GM18499 (cell line): ENCODE results near the gene SLC36A2.
"Not testable (repeated sequence)": the region's sequence is repeated elsewhere in the genome, so short reads cannot be mapped to it uniquely, and the experiment has no call there.

ENCODE experiments used
- ATAC-seq: cut with Tn5 transposase; IDR thresholded peaks from one replicate; pipeline ENCODE4 v1.9.1; 2021; ENCODE audit warnings: moderate number of reproducible peaks; ENCODE audit not compliant: insufficient read depth, unreplicated experiment

Gene SLC36A2

GRCh38 chr5:151328734-151329133 lies 18.6 kb downstream of the SLC36A2 start:
- ATAC-seq = no peak

GRCh38 chr5:151327585-151327984 lies 19.8 kb downstream of the SLC36A2 start:
- no peak for ATAC-seq

GRCh38 chr5:151326266-151326665 lies 21.1 kb downstream of the SLC36A2 start:
- no peak for ATAC-seq

GRCh38 chr5:151320481-151320880 lies 26.9 kb downstream of the SLC36A2 start:
- ATAC-seq = no peak

- peak; percentile 70 for ATAC-seq
Observed at GRCh38 chr5:151318850-151319732, 28.3 kb downstream of the SLC36A2 start.

- ATAC-seq = no peak
Observed at GRCh38 chr5:151317871-151318270, 29.5 kb downstream of the SLC36A2 start.

GRCh38 chr5:151315998-151316597 lies 31.3 kb downstream of the SLC36A2 start:
- ATAC-seq = no peak

- ATAC-seq = no peak
Observed at GRCh38 chr5:151313357-151313756, 34.0 kb downstream of the SLC36A2 start.

- ATAC-seq = no peak
Observed at GRCh38 chr5:151312756-151313324, 34.5 kb downstream of the SLC36A2 start.

GRCh38 chr5:151310932-151311331 lies 36.4 kb downstream of the SLC36A2 start:
- ATAC-seq = no peak

GRCh38 chr5:151309821-151310220 lies 37.5 kb downstream of the SLC36A2 start:
- ATAC-seq = not testable (repeated sequence)

- not testable (repeated sequence) for ATAC-seq
Observed at GRCh38 chr5:151309266-151309665, 38.1 kb downstream of the SLC36A2 start.

- no peak for ATAC-seq
Observed at GRCh38 chr5:151303666-151304065, 43.7 kb downstream of the SLC36A2 start, which contains the start of gene SLC36A3. SLC36A3 (minus strand) TSS chr5:151303766; CDS start chr5:151303354, 412 bp downstream.

GRCh38 chr5:151298063-151298855 lies 49.1 kb downstream of the SLC36A2 start:
- ATAC-seq = no peak

GRCh38 chr5:151296974-151297373 lies 50.4 kb downstream of the SLC36A2 start:
- no peak for ATAC-seq

GRCh38 chr5:151296478-151296830 lies 50.9 kb downstream of the SLC36A2 start:
- ATAC-seq = no peak

- ATAC-seq = no peak
Observed at GRCh38 chr5:151295791-151296477, 51.4 kb downstream of the SLC36A2 start.

- ATAC-seq = no peak
Observed at GRCh38 chr5:151295138-151295537, 52.2 kb downstream of the SLC36A2 start.

- no peak for ATAC-seq
Observed at GRCh38 chr5:151293624-151294023, 53.7 kb downstream of the SLC36A2 start.

- no peak for ATAC-seq
Observed at GRCh38 chr5:151288180-151288579, 59.2 kb downstream of the SLC36A2 start.
